ENCODE measurements around the gene SIT1.

SIT1 gene

DNA sequence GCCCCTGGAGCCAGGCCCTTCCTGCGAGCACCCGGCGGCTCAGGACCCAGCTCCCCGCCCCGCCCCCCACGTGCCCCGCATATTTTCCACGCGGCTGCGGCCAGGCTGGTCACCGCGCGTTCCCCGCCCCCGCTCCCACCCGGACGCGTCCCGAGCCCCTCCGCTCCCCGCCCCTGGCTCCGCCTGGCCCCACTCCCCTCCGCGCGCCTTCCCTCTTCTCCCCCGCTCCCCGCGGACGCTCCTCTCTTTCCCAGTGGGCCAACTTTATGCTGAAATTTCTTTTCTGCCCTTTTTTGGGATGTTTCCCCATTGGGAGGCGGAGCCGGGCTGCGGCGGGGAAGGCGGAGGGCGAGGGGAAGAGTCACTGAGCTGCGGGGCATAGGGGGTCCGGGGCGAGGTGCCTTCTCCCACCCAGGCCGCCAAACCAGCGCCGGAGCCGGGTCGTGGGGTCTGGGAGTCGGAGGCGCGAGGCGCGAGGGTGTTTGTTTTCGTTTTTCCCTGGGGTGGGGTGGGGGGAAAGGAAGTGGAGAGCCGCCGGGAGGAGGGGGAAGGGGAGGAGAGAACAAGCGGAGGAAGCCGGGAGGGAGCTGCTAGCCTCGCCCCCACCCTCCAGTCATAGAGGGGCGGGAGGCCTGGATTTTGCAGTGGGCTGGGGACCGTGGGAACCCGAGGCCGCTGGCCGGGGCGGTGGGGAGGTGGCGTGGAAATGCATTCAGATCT is 40.0 kb upstream of the SIT1 start:
- DNase-seq (ENCODE audit: insufficient read length, low spot score) = peak; percentile 54
- peak; percentile 66 for FAIRE-seq
- no peak for TF ChIP-seq PAX5 (IDR thresholded peaks at IDR 0.05; ENCODE audit: insufficient read depth, low read length, severe bottlenecking)
- no peak for TF ChIP-seq POLR2A (IDR thresholded peaks at IDR 0.05; ENCODE audit: low read depth, low read length)
- TF ChIP-seq POLR2AphosphoS5 (IDR thresholded peaks at IDR 0.05; ENCODE audit: low read depth, low read length) = no peak
- no peak for TF ChIP-seq SPI1 (IDR thresholded peaks at IDR 0.05; ENCODE audit: low read depth, low read length)
- no peak for TF ChIP-seq POU2F2 (IDR thresholded peaks at IDR 0.05; ENCODE audit: low read depth, low read length)
- no peak for TF ChIP-seq TAF1 (IDR thresholded peaks at IDR 0.05; ENCODE audit: low read depth, low read length)

DNA sequence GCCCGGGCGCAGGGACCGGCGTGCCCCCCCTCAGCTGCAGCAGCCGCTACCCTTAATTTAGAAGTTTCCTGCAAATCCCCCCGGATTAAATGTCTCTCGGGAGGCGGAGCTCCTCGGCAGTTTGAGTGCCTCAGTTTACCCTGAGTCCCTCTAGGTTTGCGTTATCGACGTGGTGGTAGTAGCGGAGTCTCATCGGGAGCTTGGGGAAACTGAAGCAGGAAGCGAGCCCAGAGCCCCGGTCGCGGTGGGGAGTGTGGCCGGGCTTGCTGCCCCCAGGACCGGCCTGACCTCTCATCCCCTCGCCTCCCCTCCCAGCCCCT is 39.5 kb upstream of the SIT1 start:
- DNase-seq (ENCODE audit: insufficient read length, low spot score) = no peak
- FAIRE-seq = peak; percentile 63
- TF ChIP-seq PAX5 (IDR thresholded peaks at IDR 0.05; ENCODE audit: insufficient read depth, low read length, severe bottlenecking) = no peak
- no peak for TF ChIP-seq TAF1 (IDR thresholded peaks at IDR 0.05; ENCODE audit: low read depth, low read length)
- no peak for TF ChIP-seq POLR2AphosphoS5 (IDR thresholded peaks at IDR 0.05; ENCODE audit: low read depth, low read length)
- TF ChIP-seq POLR2A (IDR thresholded peaks at IDR 0.05; ENCODE audit: low read depth, low read length) = no peak
- TF ChIP-seq SPI1 (IDR thresholded peaks at IDR 0.05; ENCODE audit: low read depth, low read length) = no peak
- TF ChIP-seq POU2F2 (IDR thresholded peaks at IDR 0.05; ENCODE audit: low read depth, low read length) = no peak

DNA sequence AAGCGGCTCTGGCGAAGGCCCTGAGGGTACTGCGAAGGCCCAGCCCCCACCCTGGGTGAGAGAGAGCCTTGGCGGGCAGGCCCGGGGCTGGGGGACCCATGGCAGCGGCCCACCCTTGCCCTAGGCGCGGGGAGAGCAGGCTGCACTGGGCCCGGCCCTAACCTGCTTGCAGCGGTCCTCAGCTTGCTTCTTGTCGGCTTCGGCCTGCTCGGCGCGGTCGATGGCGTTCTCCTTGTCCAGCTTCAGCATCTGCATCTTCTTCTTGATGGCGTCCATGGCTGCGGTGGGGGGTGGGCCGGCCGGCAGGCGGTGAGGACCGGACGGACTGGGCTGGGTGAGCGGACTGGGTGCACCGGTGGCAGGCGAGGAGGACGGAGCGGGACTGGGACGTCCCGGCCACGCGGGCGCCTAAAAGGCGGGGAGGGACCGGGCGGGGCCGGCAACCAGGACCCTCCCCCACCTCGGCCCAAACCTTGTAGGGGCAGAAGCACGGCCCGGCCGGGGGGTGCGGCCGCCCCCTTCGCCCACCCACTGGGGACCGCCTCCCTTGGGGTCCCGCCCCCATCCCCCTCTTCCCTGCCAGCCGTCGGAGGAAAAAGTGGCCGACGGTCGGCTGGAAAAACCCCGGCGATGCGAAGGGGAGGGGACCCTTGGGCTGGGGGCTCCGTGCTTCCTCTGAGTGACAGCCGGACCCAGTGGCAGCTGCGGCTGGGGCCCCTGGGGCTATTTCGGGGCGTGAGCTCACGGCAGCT is 39.0 kb upstream of the SIT1 start, which contains the start of gene TPM2:
TSS of gene TPM2 (minus strand) at position 384 of the 752 bp plus-strand sequence. CDS start at position 276, 108 bp downstream.
- DNase-seq (ENCODE audit: insufficient read length, low spot score) (peak; percentile 53), FAIRE-seq (no peak)
- TF ChIP-seq POLR2AphosphoS5 (IDR thresholded peaks at IDR 0.05; ENCODE audit: low read depth, low read length) (0 out of 2 replicates have a peak, but pooled peaks have one; percentile 48), POLR2A (IDR thresholded peaks at IDR 0.05; ENCODE audit: low read depth, low read length) (peak; percentile 44; the same call in 1 of the 2 replicates), TAF1 (IDR thresholded peaks at IDR 0.05; ENCODE audit: low read depth, low read length) (no peak)

DNA sequence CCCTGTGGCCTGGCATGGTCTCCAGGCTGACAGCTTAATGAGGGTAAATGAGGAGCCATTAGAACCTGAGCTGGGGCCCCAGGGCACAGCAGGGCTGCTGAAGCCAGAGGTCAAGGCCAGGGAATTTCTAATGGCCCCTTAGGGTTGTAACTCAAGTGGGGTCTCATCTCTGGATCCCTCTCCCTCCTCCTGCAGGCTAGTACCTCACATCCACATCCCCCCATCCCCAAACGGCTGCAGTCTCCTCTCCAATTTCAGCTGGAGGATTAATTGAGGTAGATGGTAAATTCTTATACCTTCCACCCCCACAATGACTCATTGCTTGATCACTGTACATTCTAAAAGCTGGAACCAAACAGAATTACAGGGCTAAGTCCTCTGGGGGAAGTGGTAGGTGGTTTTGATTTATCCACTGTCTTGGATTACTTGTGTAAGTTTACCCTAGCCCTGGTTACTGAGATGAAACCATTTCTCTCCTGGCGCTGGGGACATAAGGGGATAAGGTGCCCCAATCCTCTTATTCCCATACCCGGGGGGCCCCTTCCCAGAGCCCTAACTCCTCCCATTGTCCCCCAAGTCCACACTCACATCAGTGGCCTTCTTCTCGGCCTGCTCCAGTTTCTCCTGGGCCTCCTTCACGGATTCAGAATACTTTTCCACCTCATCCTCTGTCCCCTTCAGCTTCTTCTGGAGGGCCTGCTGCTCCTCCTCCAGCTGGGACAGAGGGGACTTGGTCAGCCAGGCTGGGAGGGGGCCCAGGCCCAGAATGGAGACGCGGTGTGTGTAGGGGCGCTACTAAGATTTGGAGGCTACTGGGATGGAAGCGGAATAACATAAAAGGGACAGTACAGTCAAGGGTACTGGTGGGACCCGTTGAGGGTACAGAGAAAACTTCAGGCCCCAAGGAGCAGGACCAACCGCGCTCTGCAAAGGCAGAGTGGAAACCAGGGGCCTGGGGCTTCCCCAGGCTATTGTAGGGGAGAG is 38.1 kb upstream of the SIT1 start:
- no peak for FAIRE-seq
- DNase-seq (ENCODE audit: insufficient read length, low spot score) = no peak
- TF ChIP-seq SPI1 (IDR thresholded peaks at IDR 0.05; ENCODE audit: low read depth, low read length) = no peak
- TF ChIP-seq POU2F2 (IDR thresholded peaks at IDR 0.05; ENCODE audit: low read depth, low read length) = no peak
- no peak for TF ChIP-seq POLR2A (IDR thresholded peaks at IDR 0.05; ENCODE audit: low read depth, low read length)
- no peak for TF ChIP-seq TAF1 (IDR thresholded peaks at IDR 0.05; ENCODE audit: low read depth, low read length)
- no peak for TF ChIP-seq POLR2AphosphoS5 (IDR thresholded peaks at IDR 0.05; ENCODE audit: low read depth, low read length)
- TF ChIP-seq PAX5 (IDR thresholded peaks at IDR 0.05; ENCODE audit: insufficient read depth, low read length, severe bottlenecking) = no peak

GRCh38 chr9:35687972-35688557 is 37.3 kb upstream of the SIT1 start:
- no peak for DNase-seq (ENCODE audit: insufficient read length, low spot score)
- FAIRE-seq = no peak
- TF ChIP-seq POU2F2 (IDR thresholded peaks at IDR 0.05; ENCODE audit: low read depth, low read length) = no peak
- no peak for TF ChIP-seq SPI1 (IDR thresholded peaks at IDR 0.05; ENCODE audit: low read depth, low read length)
- TF ChIP-seq POLR2A (IDR thresholded peaks at IDR 0.05; ENCODE audit: low read depth, low read length) = no peak
- no peak for TF ChIP-seq TAF1 (IDR thresholded peaks at IDR 0.05; ENCODE audit: low read depth, low read length)
- TF ChIP-seq POLR2AphosphoS5 (IDR thresholded peaks at IDR 0.05; ENCODE audit: low read depth, low read length) = no peak
- no peak for TF ChIP-seq PAX5 (IDR thresholded peaks at IDR 0.05; ENCODE audit: insufficient read depth, low read length, severe bottlenecking)

GRCh38 chr9:35687306-35687705 is 36.6 kb upstream of the SIT1 start:
- TF ChIP-seq TAF1 (IDR thresholded peaks at IDR 0.05; ENCODE audit: low read depth, low read length) (no peak), POU2F2 (IDR thresholded peaks at IDR 0.05; ENCODE audit: low read depth, low read length) (no peak), SPI1 (IDR thresholded peaks at IDR 0.05; ENCODE audit: low read depth, low read length) (no peak), PAX5 (IDR thresholded peaks at IDR 0.05; ENCODE audit: insufficient read depth, low read length, severe bottlenecking) (no peak), POLR2A (IDR thresholded peaks at IDR 0.05; ENCODE audit: low read depth, low read length) (no peak), POLR2AphosphoS5 (IDR thresholded peaks at IDR 0.05; ENCODE audit: low read depth, low read length) (no peak)
- FAIRE-seq = no peak
- DNase-seq (ENCODE audit: insufficient read length, low spot score) = no peak

- TF ChIP-seq POU2F2 (IDR thresholded peaks at IDR 0.05; ENCODE audit: low read depth, low read length) = no peak
- no peak for TF ChIP-seq POLR2A (IDR thresholded peaks at IDR 0.05; ENCODE audit: low read depth, low read length)
- TF ChIP-seq POLR2AphosphoS5 (IDR thresholded peaks at IDR 0.05; ENCODE audit: low read depth, low read length) = no peak
- no peak for TF ChIP-seq TAF1 (IDR thresholded peaks at IDR 0.05; ENCODE audit: low read depth, low read length)
- no peak for TF ChIP-seq PAX5 (IDR thresholded peaks at IDR 0.05; ENCODE audit: insufficient read depth, low read length, severe bottlenecking)
- no peak for TF ChIP-seq SPI1 (IDR thresholded peaks at IDR 0.05; ENCODE audit: low read depth, low read length)
- DNase-seq (ENCODE audit: insufficient read length, low spot score) (no peak), FAIRE-seq (peak; percentile 76)
Measured at GRCh38 chr9:35686222-35687203, 35.8 kb upstream of the SIT1 start.

Data from GM12891 (cell line).